HG02763 (cell line): ENCODE results near the gene MREG.
"Not testable (repeated sequence)": the region's sequence is repeated elsewhere in the genome, so short reads cannot be mapped to it uniquely, and the experiment has no call there.

Experiments used
- ATAC-seq: cut with Tn5 transposase; IDR thresholded peaks from one replicate; pipeline ENCODE4 v1.9.1; 2021; ENCODE audit warnings: mild to moderate bottlenecking, moderate library complexity; ENCODE audit not compliant: unreplicated experiment

Gene MREG

DNA sequence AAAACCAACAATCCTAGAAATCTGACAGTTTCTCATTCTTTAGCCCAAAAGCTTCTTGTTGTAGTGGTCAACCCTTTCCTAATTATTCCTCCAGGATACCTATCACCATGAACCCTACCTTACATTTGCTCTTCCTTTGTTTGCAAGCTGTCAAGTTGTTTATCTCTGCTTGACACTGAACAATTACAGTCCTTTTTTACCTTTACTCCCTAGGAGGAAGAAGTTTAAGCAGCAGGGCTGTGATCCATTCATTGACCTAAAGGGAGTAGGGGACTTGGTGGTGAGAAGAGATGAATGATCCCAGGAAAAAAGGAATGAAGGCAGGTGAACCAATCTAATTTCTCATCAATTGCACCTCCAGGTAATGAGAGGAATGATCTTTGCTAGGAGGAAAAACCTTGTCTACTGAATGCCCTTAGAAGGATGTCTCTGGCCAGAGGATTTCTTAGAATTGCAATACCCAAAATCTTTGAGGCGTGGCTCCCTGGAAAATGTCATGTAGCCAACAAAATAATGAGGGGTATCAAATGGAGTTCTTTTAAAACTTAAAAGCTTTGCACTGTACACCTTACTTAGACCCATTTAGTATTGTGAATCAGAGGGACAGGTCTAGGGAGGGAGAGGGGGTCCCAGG lies 47.7 kb downstream of the MREG start:
- ATAC-seq, result no peak

DNA sequence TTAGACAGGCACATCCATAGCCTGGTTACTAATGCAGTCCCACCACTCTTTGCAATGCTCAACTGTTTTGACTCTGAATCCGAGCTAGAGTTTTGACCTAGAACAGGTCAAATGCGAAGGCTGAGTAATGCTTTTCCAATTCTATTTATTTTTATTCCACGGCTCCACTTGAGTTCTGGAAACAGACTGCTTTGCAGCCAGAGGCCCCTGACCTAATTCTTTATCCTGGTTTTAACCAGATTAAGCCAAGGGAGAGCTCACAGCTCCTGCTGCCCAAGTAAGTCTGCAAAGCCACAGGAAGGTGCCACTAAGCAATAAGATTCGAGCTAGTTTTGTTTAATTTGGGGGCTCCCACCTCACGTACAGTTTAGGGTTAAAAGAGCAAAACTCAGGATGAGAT lies 51.4 kb downstream of the MREG start:
- no peak for ATAC-seq

- no peak for ATAC-seq
Measured at GRCh38 chr2:215958257-215958656, 55.1 kb downstream of the MREG start.

- ATAC-seq, result not testable (repeated sequence)
Measured at GRCh38 chr2:215957354-215958122, 55.8 kb downstream of the MREG start.

DNA sequence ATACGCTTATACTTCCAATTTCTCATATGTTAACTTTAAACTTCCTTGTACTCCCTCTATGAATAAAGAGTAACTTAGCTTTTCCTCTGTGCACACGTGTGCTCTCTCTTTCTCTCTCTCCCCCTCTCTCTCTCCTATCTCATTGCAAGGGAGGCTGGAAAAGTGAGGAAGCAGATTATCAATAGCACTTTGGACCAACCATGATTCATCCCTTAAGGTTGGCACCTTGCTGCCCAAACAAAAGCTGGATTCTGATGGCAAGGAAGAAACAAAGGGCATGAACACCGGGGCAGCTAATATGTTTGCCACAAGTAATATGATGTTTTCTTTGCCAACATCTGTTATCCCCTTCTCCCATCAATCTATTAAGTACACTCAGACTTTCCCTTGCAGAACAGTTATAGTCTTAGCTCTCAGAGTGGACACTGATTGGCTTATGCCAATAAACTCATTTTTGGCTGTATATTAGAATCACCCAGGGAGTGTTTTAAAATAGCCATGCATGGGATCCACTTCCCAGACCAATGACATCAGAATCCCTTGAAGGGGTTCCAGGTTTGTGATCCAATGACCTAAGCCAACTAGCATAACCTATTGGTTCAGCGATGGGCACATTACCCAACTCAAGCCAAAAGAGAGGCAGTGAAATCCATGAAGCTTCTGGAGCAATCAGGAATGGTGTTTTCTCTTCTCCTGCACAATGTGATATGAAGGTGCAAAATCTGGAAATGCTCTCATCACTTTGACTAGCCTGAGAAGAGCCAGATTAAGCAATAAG lies 60.3 kb downstream of the MREG start:
- ATAC-seq, result no peak

GRCh38 chr2:215951558-215951957 lies 61.8 kb downstream of the MREG start:
- no peak for ATAC-seq

GRCh38 chr2:215949991-215950404 lies 63.4 kb downstream of the MREG start:
- ATAC-seq, result peak; percentile 79

- ATAC-seq, result no peak
Measured at GRCh38 chr2:215948051-215948450, 65.3 kb downstream of the MREG start.

GRCh38 chr2:215946586-215946985 lies 66.8 kb downstream of the MREG start:
- ATAC-seq, result no peak

DNA sequence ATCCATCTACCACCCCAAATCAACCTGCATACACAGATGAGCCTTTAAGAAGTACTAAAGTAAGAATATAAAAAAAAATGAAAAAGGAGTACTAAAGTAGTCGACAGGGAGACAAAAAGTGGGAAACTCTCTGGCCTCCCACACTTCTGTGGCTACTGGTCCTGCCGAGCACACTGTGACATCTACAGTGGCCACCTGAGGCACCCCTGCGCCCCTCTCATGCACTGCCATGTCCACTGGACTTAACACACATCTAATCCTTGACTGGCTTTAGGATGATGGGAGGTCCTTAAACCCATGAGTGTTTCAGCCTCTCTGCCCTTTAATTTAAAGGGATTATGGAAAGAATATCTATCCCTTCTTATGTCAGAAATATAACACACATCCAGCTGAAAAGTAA lies 71.2 kb downstream of the MREG start:
- ATAC-seq, result no peak

- no peak for ATAC-seq
Measured at GRCh38 chr2:215941726-215942125, 71.6 kb downstream of the MREG start.

GRCh38 chr2:215940645-215941184 lies 72.6 kb downstream of the MREG start:
- ATAC-seq, result no peak

DNA sequence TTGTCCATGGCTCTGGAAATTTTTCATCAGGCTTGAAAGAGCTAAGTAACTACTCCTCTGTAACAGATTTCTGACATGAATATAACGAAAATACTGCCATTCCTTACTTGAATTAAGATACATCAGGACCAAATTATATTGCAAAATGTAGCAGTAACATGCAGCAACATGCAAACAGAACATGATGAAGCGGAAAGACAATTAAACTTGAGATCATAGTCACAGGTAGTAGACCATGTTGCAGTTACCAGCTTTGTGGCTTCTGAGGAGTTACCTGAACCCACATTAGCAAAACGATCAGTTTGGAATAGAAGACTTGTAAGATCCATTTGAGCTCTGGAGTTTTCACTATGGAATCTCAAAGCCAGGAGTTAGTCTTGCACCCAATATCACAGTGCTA lies 76.2 kb downstream of the MREG start:
- no peak for ATAC-seq

DNA sequence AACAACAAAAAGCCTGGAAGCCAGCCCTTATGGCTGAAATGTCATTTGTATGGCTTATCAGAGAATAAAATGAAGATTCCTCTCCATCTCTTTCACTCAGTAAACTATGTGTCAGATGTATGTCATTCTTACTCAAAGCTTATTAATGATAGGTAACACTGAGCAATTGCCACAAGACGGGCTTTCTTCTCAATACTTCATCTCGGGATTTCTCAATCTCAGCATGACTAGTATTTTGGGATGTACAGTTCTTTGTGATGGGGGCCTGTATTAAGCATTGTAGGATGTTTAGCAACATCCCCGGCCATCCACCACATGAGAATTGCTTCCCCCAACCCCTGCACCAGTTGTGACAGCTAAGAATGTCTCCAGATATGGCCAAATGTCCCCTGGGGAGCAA lies 80.2 kb downstream of the MREG start:
- ATAC-seq, result no peak

GRCh38 chr2:215931256-215931903 lies 82.0 kb downstream of the MREG start:
- ATAC-seq, result peak; percentile 82

DNA sequence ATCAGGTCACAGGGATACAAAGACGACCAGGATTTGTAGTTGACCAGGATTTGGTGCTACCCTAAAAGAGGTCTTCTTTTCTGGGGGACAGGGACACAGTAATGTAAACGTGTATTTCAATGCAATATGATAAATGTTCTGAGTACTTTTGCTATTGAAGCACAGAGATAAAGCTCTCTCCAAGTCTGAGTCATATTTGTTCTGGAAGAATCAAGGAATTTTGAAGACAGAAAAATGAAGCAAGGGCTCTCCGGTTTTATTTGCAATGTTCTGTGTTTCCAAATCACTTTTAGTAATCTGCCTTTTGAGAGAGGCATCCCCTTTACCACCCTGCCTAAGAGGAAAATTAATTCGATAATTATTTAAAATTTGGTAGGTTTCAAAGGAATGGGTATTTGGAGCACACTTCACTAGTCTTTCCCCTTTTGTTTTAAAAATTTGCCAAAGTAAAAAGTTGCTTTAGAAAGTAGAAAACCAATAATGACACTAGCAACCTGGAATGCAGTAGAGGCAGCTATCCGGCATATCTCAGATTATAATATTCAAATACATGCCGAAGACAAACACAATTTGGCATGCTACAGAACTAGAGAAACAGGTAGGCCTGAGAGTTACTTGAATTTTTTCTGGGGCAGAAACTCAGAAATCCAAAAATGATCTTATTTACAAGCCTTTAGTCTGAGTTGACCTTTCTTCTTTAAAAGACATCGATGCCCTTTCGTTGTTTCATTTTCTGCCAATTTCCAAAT lies 82.7 kb downstream of the MREG start:
- no peak for ATAC-seq

- ATAC-seq, result no peak
Measured at GRCh38 chr2:215929602-215930335, 83.6 kb downstream of the MREG start.

- ATAC-seq, result no peak
Measured at GRCh38 chr2:215928086-215928485, 85.3 kb downstream of the MREG start.

DNA sequence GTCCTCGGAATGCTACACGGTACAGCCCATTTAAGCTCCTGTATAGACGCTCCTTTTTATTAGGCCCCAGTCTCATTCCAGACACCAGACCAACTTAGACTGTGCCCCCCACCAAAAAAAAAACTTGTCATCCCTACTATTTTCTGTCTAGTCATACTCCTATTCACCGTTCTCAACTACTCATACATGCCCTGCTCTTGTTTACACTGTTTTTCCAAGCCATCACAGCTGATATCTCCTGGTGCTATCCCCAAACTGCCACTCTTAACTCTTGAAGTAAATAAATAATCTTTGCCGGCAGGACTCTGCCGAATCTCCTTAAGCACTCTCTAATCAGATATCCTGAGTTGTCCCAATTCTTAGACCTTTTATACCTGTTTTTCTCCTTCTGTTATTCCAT lies 86.4 kb downstream of the MREG start:
- not testable (repeated sequence) for ATAC-seq

GRCh38 chr2:215921895-215922294 lies 91.5 kb downstream of the MREG start:
- ATAC-seq, result no peak
